SK-N-SH (cell line): ENCODE results near the gene PIGB. TPM values are rescaled to one million over a fixed set of nuclear protein-coding genes. Genes with fewer than 3 reads are reported as not detected.

Experiments
- CTCF ChIA-PET: fragments of 300-600, 350-600 bp; formaldehyde crosslinking; extraction: SDS; loops from one replicate; lab custom pipeline; 2021; lab: Yijun Ruan, JAX
- POLR2A ChIA-PET: fragments of 350-600 bp; sonication (Branson Sonifier 250); formaldehyde crosslinking; extraction: SDS; loops from one replicate; lab custom pipeline; 2020; ENCODE audit warnings: antibody characterized with exemption, inconsistent platforms; lab: Yijun Ruan, JAX
- DNase-seq: peaks from one replicate; pipeline ENCODE4 v3.0.0; 2012
- H2AFZ ChIP-seq: fragments of 200-600 bp; sonication (generic); 2 replicates; pipeline ENCODE4 v1.8.1; 2016; ENCODE audit warnings: antibody characterized with exemption, mild to moderate bottlenecking, low read depth
- H3F3A ChIP-seq: fragments of 200-600 bp; sonication (generic); replicated peaks from 2 replicates; pipeline ENCODE3; 2016; ENCODE audit warnings: antibody characterized with exemption, mild to moderate bottlenecking; ENCODE audit not compliant: insufficient read depth
- H3K27ac ChIP-seq, 2 experiments: fragments of 200-500 bp in 1 of 2; fragments of 200-600 bp in 1 of 2; sonication (Bioruptor generic) in 1 of 2; sonication (generic), shearing (Covaris generic) in 1 of 2; 2 replicates each; pipeline versions ENCODE4 v1.5.1 to v1.6.1; 2014 to 2016; ENCODE audit warnings: low read depth in 2 of 2, inconsistent platforms in 1 of 2, low read length in 1 of 2, mild to moderate bottlenecking in 1 of 2, mixed read lengths in 1 of 2
- H3K27me3 ChIP-seq: fragments of 200-600 bp; sonication (generic), shearing (Covaris generic); 2 replicates; pipeline ENCODE4 v1.6.1; 2016; ENCODE audit warnings: mixed run types; ENCODE audit not compliant: insufficient read depth
- H3K36me3 ChIP-seq, 2 experiments: fragments of 200-500 bp in 1 of 2; fragments of 200-600 bp in 1 of 2; sonication (Bioruptor generic) in 1 of 2; sonication (generic) in 1 of 2; replicated peaks in 1 of 2; 2 replicates each; pipeline versions ENCODE3 to v1.5.1; 2014 to 2016; ENCODE audit warnings: low read length in 1 of 2, mild to moderate bottlenecking in 1 of 2; ENCODE audit not compliant: insufficient read depth in 2 of 2, control insufficient read depth in 1 of 2
- H3K4me1 ChIP-seq, 2 experiments: fragments of 200-500 bp in 1 of 2; fragments of 200-600 bp in 1 of 2; sonication (Bioruptor generic) in 1 of 2; sonication (generic), shearing (Covaris generic) in 1 of 2; 2 replicates each; pipeline versions ENCODE4 v1.5.1 to v1.6.1; 2014 to 2016; ENCODE audit warnings: low read depth in 1 of 2, low read length in 1 of 2, mixed run types in 1 of 2; ENCODE audit not compliant: insufficient read depth in 2 of 2, control insufficient read depth in 1 of 2
- H3K4me2 ChIP-seq: fragments of 200-600 bp; sonication (generic), shearing (Covaris generic); 2 replicates; pipeline ENCODE4 v1.6.1; 2017; ENCODE audit warnings: mixed run types
- H3K4me3 ChIP-seq, 2 experiments: fragments of 200-500 bp in 1 of 2; fragments of 200-600 bp in 1 of 2; sonication (Bioruptor generic) in 1 of 2; sonication (generic), shearing (Covaris generic) in 1 of 2; 2 replicates each; pipeline versions ENCODE4 v1.5.1 to v1.8.1; 2014 to 2016; ENCODE audit warnings: low read depth in 2 of 2, inconsistent platforms in 1 of 2, low read length in 1 of 2, mild to moderate bottlenecking in 1 of 2, mixed read lengths in 1 of 2, moderate library complexity in 1 of 2
- H3K79me2 ChIP-seq: fragments of 200-600 bp; sonication (generic); 2 replicates; pipeline ENCODE4 v1.8.1; 2017; ENCODE audit warnings: mild to moderate bottlenecking; ENCODE audit not compliant: insufficient read depth
- H3K9ac ChIP-seq: fragments of 200-600 bp; sonication (generic); 2 replicates; pipeline ENCODE4 v1.6.1; 2017; ENCODE audit warnings: mixed run types
- H3K9me2 ChIP-seq: fragments of 200-600 bp; sonication (generic); 2 replicates; pipeline ENCODE4 v1.6.1; 2017; ENCODE audit warnings: mixed run types
- H3K9me3 ChIP-seq: fragments of 200-600 bp; sonication (generic); 2 replicates; pipeline ENCODE4 v1.6.1; 2017; ENCODE audit warnings: mixed run types, mild to moderate bottlenecking, moderate library complexity
- H4K20me1 ChIP-seq: fragments of 200-600 bp; sonication (generic); 2 replicates; pipeline ENCODE4 v1.6.1; 2017; ENCODE audit warnings: mild to moderate bottlenecking, mixed run types; ENCODE audit not compliant: insufficient read depth
- CHD2 ChIP-seq: fragments of 150-350 bp; IDR thresholded peaks from 2 replicates; pipeline ENCODE4 v1.6.1; 2018; ENCODE audit warnings: low read length; ENCODE audit not compliant: partially characterized antibody
- CTCF ChIP-seq: fragments of 200-600 bp; sonication (generic); IDR thresholded peaks from 2 replicates; pipeline ENCODE4 v1.6.1; 2017; ENCODE audit warnings: antibody characterized with exemption, mild to moderate bottlenecking, moderate library complexity
- ELF1 ChIP-seq: IDR thresholded peaks from 2 replicates; pipeline ENCODE4 v1.4.0; 2012
- FOXM1 ChIP-seq: IDR thresholded peaks from 2 replicates; pipeline ENCODE4 v1.4.0; 2012; ENCODE audit warnings: low read depth, mild to moderate bottlenecking
- GABPA ChIP-seq: IDR thresholded peaks from 2 replicates; pipeline ENCODE4 v1.4.0; 2012; ENCODE audit warnings: low read depth, mild to moderate bottlenecking
- JUND ChIP-seq: IDR thresholded peaks from 2 replicates; pipeline ENCODE4 v1.4.0; 2012
- MXI1 ChIP-seq: IDR thresholded peaks from 2 replicates; pipeline ENCODE4 v1.6.1; 2012; ENCODE audit warnings: mild to moderate bottlenecking, low read depth, low read length, improper control_type of control experiment
- PBX3 ChIP-seq: IDR thresholded peaks from 2 replicates; pipeline ENCODE4; 2012
- RAD21 ChIP-seq: IDR thresholded peaks from 2 replicates; pipeline ENCODE4 v1.6.1; 2012; ENCODE audit warnings: mild to moderate bottlenecking, low read length
- RCOR1 ChIP-seq: fragments of 150-350 bp; IDR thresholded peaks from 2 replicates; pipeline ENCODE4 v1.6.1; 2017; ENCODE audit warnings: antibody characterized with exemption, low read length
- RFX5 ChIP-seq: IDR thresholded peaks from 2 replicates; pipeline ENCODE4 v1.6.1; 2012; ENCODE audit warnings: mild to moderate bottlenecking, improper control_type of control experiment, low read length
- SIN3A ChIP-seq: IDR thresholded peaks from 2 replicates; pipeline ENCODE4 v1.6.1; 2012; ENCODE audit warnings: low read depth, mild to moderate bottlenecking, low read length, moderate library complexity, borderline replicate concordance
- SMC3 ChIP-seq: IDR thresholded peaks from 2 replicates; pipeline ENCODE4 v1.6.1; 2012; ENCODE audit warnings: low read depth, low read length, improper control_type of control experiment
- TAF1 ChIP-seq: IDR thresholded peaks from 2 replicates; pipeline ENCODE4 v1.6.1; 2012; ENCODE audit warnings: low read depth, mild to moderate bottlenecking, low read length, moderate library complexity, borderline replicate concordance
- TEAD4 ChIP-seq: IDR thresholded peaks from 2 replicates; pipeline ENCODE4 v1.4.0; 2012; ENCODE audit warnings: mild to moderate bottlenecking, borderline replicate concordance; ENCODE audit not compliant: insufficient read depth
- USF2 ChIP-seq: fragments of 150-350 bp; IDR thresholded peaks from 2 replicates; pipeline ENCODE4 v1.6.1; 2017; ENCODE audit warnings: antibody characterized with exemption, low read length, low read depth, borderline replicate concordance
- WGBS: methylation state at CpG from one replicate; pipeline ENCODE4 v1.1.6; 2017; ENCODE audit warnings: low lambda C conversion rate; 5-methylcytosine and 5-hydroxymethylcytosine counted together
- polyA plus RNA-seq, 3 experiments: library from polyadenylated mRNA; depleted of rRNA; stranded (reverse); fragments of >200 nt; gene quantifications; 2 replicates each; pipeline ENCODE4 v1.2.3, GENCODE V29; 2012
- TF ChIP-seq, protein P1 (sequence below): IDR thresholded peaks from 2 replicates; pipeline ENCODE4 v1.6.1; 2012; ENCODE audit warnings: mild to moderate bottlenecking, low read depth, low read length, moderate library complexity
- TF ChIP-seq, protein P2 (sequence below): IDR thresholded peaks from 2 replicates; pipeline ENCODE4 v1.4.0; 2012; ENCODE audit warnings: low read depth, borderline replicate concordance
- TF ChIP-seq, protein P3 (sequence below): IDR thresholded peaks from 2 replicates; pipeline ENCODE4 v1.4.0; 2012; ENCODE audit warnings: low read depth

Gene PIGB
- polyA plus RNA-seq, 1 of the 3 experiments (the other 2 are of a cell fraction): 6.6 TPM

DNA sequence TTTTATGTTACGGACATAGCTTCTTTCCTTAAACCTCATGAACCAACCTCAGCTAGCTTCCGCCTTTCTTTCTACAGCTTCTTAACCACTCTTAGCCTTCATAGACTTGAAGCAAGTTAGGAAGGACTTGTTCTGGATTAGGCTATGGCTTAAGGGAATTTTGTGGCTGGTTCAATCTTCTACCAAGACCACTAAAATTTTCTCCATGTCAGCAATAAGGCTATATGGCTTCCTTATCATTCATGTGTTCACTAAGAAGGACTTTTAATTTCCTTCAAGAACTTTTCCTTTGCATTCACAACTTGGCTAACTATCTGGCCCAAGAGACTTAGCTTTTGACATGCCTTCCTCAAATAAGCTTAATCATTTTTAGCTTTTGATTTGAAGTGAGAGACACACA lies 64.7 kb downstream of the PIGB start:
- Histone ChIP-seq H3K4me2 (no peak overlapping the region), H3K9me3 (no peaks in the 10 kb centered on the region), H3K27ac (no peak overlapping the region), H3F3A (no peaks in the 10 kb centered on the region), H3K27me3 (no peaks in the 10 kb centered on the region), H2AFZ (no peak overlapping the region), H3K9me2 (no peaks in the 10 kb centered on the region), H3K4me1 (no peaks in the 10 kb centered on the region), H3K9ac (no peak overlapping the region), H4K20me1 (no peaks in the 10 kb centered on the region), H3K4me3 (no peak overlapping the region), H3K79me2 (no peaks in the 10 kb centered on the region), H3K36me3 (peaks cover 2 to 24% of the 10 kb centered on the region in 2 experiments)
- POLR2A ChIA-PET: no interaction called here
- CTCF ChIA-PET: interaction anchor here (1.4 to 1.7 kb wide), 2 partner anchors 24 to 56 kb away, joined by 5 to 7 read pairs; no protein-coding TSS in a partner anchor
- 92% methylated on average over 2 of the region's 2 CpGs for WGBS
- no peak for DNase-seq
- TF ChIP-seq SMC3 (no peak), MXI1 (no peak)

DNA sequence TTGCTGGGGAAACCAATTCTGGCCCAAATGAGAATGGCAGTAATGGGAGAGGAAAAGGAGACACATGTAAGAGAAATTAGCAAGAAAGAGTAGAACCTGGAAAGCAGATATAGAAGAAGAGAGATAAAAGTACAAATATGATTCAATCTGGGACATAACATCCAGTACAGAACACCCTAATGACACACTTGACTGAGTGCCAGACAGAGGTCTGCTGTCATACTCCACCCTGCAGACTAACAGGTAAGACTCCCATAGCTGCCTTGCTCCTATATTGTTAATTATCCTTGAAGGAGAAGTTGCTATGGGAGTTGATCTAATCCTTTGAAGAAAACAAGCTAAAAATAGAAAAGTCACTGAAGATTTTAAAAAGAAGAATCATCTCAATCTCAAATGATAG lies 68.0 kb downstream of the PIGB start:
- Histone ChIP-seq H3K4me2 (no peak overlapping the region), H3K4me1 (no peaks in the 10 kb centered on the region), H3K36me3 (peaks cover 2 to 18% of the 10 kb centered on the region in 2 experiments), H4K20me1 (0 out of 2 replicates have a peak, but pooled peaks cover 4% of the 10 kb centered on the region), H3K27ac (no peak overlapping the region), H3K9me2 (no peaks in the 10 kb centered on the region), H3K79me2 (no peaks in the 10 kb centered on the region), H3K4me3 (no peak overlapping the region), H3K9ac (no peak overlapping the region), H3K27me3 (no peaks in the 10 kb centered on the region), H3K9me3 (no peaks in the 10 kb centered on the region), H3F3A (no peaks in the 10 kb centered on the region), H2AFZ (no peak overlapping the region)
- DNase-seq: peak; percentile 33
- ChIA-PET POLR2A (no interaction called here), CTCF (interaction anchor here (1.3 kb wide), 1 partner anchor 21 kb away, joined by 3 read pairs; the partner anchor contains the start of genes CCPG1 and PIERCE2)
- TF ChIP-seq CTCF (no peak), FOXM1 (no peak), SIN3A (no peak), TAF1 (no peak), CHD2 (no peak), RFX5 (no peak), USF2 (no peak), GABPA (no peak), RAD21 (no peak), JUND (no peak), PBX3 (no peak), ELF1 (no peak), TEAD4 (no peak), SMC3 (no peak), RCOR1 (no peak)
- TF ChIP-seq, protein P1, sequence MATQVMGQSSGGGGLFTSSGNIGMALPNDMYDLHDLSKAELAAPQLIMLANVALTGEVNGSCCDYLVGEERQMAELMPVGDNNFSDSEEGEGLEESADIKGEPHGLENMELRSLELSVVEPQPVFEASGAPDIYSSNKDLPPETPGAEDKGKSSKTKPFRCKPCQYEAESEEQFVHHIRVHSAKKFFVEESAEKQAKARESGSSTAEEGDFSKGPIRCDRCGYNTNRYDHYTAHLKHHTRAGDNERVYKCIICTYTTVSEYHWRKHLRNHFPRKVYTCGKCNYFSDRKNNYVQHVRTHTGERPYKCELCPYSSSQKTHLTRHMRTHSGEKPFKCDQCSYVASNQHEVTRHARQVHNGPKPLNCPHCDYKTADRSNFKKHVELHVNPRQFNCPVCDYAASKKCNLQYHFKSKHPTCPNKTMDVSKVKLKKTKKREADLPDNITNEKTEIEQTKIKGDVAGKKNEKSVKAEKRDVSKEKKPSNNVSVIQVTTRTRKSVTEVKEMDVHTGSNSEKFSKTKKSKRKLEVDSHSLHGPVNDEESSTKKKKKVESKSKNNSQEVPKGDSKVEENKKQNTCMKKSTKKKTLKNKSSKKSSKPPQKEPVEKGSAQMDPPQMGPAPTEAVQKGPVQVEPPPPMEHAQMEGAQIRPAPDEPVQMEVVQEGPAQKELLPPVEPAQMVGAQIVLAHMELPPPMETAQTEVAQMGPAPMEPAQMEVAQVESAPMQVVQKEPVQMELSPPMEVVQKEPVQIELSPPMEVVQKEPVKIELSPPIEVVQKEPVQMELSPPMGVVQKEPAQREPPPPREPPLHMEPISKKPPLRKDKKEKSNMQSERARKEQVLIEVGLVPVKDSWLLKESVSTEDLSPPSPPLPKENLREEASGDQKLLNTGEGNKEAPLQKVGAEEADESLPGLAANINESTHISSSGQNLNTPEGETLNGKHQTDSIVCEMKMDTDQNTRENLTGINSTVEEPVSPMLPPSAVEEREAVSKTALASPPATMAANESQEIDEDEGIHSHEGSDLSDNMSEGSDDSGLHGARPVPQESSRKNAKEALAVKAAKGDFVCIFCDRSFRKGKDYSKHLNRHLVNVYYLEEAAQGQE: no peak
- TF ChIP-seq, protein P2, sequence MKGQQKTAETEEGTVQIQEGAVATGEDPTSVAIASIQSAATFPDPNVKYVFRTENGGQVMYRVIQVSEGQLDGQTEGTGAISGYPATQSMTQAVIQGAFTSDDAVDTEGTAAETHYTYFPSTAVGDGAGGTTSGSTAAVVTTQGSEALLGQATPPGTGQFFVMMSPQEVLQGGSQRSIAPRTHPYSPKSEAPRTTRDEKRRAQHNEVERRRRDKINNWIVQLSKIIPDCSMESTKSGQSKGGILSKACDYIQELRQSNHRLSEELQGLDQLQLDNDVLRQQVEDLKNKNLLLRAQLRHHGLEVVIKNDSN: no peak
- TF ChIP-seq, protein P3, sequence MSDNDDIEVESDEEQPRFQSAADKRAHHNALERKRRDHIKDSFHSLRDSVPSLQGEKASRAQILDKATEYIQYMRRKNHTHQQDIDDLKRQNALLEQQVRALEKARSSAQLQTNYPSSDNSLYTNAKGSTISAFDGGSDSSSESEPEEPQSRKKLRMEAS: no peak
